ENCODE data around the gene MAML2.

The MAML2 gene

GRCh38 chr11:96127596-96127959, 215.4 kb downstream of the MAML2 start:
- no peak overlapping the region for H3K4me3 ChIP-seq (ENCODE audit: severe bottlenecking)
- no peaks in the 10 kb centered on the region for H3K27me3 ChIP-seq (ENCODE audit: insufficient read depth, poor library complexity, severe bottlenecking)
- DNase-seq (ENCODE audit: low spot score): no peak
- H3K4me1 ChIP-seq (ENCODE audit: insufficient read depth, poor library complexity, severe bottlenecking): peaks cover 4% of the 10 kb centered on the region
- TF ChIP-seq, protein P1, sequence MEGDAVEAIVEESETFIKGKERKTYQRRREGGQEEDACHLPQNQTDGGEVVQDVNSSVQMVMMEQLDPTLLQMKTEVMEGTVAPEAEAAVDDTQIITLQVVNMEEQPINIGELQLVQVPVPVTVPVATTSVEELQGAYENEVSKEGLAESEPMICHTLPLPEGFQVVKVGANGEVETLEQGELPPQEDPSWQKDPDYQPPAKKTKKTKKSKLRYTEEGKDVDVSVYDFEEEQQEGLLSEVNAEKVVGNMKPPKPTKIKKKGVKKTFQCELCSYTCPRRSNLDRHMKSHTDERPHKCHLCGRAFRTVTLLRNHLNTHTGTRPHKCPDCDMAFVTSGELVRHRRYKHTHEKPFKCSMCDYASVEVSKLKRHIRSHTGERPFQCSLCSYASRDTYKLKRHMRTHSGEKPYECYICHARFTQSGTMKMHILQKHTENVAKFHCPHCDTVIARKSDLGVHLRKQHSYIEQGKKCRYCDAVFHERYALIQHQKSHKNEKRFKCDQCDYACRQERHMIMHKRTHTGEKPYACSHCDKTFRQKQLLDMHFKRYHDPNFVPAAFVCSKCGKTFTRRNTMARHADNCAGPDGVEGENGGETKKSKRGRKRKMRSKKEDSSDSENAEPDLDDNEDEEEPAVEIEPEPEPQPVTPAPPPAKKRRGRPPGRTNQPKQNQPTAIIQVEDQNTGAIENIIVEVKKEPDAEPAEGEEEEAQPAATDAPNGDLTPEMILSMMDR (IDR thresholded peaks at IDR 0.05; ENCODE audit: poor library complexity, severe bottlenecking): no peak
- no peak overlapping the region for H3K27ac ChIP-seq (ENCODE audit: poor library complexity, severe bottlenecking)
- H3K9me3 ChIP-seq (ENCODE audit: severe bottlenecking): no peaks in the 10 kb centered on the region
- H3K36me3 ChIP-seq (ENCODE audit: low read depth): no peaks in the 10 kb centered on the region
- ATAC-seq (ENCODE audit: low read depth): no peak

GRCh38 chr11:96126917-96127595, 215.9 kb downstream of the MAML2 start:
- DNase-seq (ENCODE audit: low spot score) (no peak), ATAC-seq (ENCODE audit: low read depth) (no peak)
- Histone ChIP-seq H3K9me3 (ENCODE audit: severe bottlenecking) (no peaks in the 10 kb centered on the region), H3K4me3 (ENCODE audit: severe bottlenecking) (no peak overlapping the region), H3K27me3 (ENCODE audit: insufficient read depth, poor library complexity, severe bottlenecking) (no peaks in the 10 kb centered on the region), H3K27ac (ENCODE audit: poor library complexity, severe bottlenecking) (no peak overlapping the region), H3K36me3 (ENCODE audit: low read depth) (no peaks in the 10 kb centered on the region), H3K4me1 (ENCODE audit: insufficient read depth, poor library complexity, severe bottlenecking) (peaks cover 8% of the 10 kb centered on the region)
- TF ChIP-seq, protein P1 (IDR thresholded peaks at IDR 0.05; ENCODE audit: poor library complexity, severe bottlenecking): no peak

DNA sequence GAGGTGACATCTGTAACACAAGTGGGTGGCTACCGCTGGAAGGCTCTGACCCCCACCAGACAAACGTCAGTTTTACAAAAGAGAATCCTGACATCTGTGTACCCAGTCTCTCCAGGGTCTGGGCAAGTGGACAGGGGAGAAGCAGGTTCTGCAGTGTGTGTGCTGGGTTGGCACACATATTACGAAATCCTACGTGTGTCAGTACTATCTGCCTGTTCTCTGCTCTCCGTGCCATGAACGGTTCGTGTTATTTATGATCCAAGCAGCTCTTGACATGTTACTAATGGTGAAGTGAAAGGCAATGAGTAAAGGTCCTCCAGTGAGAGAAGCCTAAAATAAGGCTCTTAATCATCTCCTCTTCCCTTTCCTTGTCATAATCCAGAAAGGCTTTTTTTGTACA, 217.6 kb downstream of the MAML2 start:
- H3K4me1 ChIP-seq (ENCODE audit: insufficient read depth, poor library complexity, severe bottlenecking): peaks cover 10% of the 10 kb centered on the region
- H3K4me3 ChIP-seq (ENCODE audit: severe bottlenecking): no peak overlapping the region
- ATAC-seq (ENCODE audit: low read depth) (no peak), DNase-seq (ENCODE audit: low spot score) (no peak)
- H3K27me3 ChIP-seq (ENCODE audit: insufficient read depth, poor library complexity, severe bottlenecking): no peaks in the 10 kb centered on the region
- TF ChIP-seq, protein P1 (IDR thresholded peaks at IDR 0.05; ENCODE audit: poor library complexity, severe bottlenecking): no peak
- no peaks in the 10 kb centered on the region for H3K9me3 ChIP-seq (ENCODE audit: severe bottlenecking)
- no peak overlapping the region for H3K27ac ChIP-seq (ENCODE audit: poor library complexity, severe bottlenecking)
- H3K36me3 ChIP-seq (ENCODE audit: low read depth): no peaks in the 10 kb centered on the region

- no peak overlapping the region for H3K4me3 ChIP-seq (ENCODE audit: severe bottlenecking)
- peaks cover 10% of the 10 kb centered on the region for H3K4me1 ChIP-seq (ENCODE audit: insufficient read depth, poor library complexity, severe bottlenecking)
- ATAC-seq (ENCODE audit: low read depth): no peak
- DNase-seq (ENCODE audit: low spot score): no peak
- H3K27me3 ChIP-seq (ENCODE audit: insufficient read depth, poor library complexity, severe bottlenecking): no peaks in the 10 kb centered on the region
- H3K9me3 ChIP-seq (ENCODE audit: severe bottlenecking): no peaks in the 10 kb centered on the region
- TF ChIP-seq, protein P1 (IDR thresholded peaks at IDR 0.05; ENCODE audit: poor library complexity, severe bottlenecking): no peak
- H3K36me3 ChIP-seq (ENCODE audit: low read depth): no peaks in the 10 kb centered on the region
- H3K27ac ChIP-seq (ENCODE audit: poor library complexity, severe bottlenecking): no peak overlapping the region
Observed at GRCh38 chr11:96124155-96124554, 218.8 kb downstream of the MAML2 start.

GRCh38 chr11:96123301-96123700, 219.7 kb downstream of the MAML2 start:
- H3K4me3 ChIP-seq (ENCODE audit: severe bottlenecking): no peak overlapping the region
- ATAC-seq (ENCODE audit: low read depth) (no peak), DNase-seq (ENCODE audit: low spot score) (no peak)
- H3K4me1 ChIP-seq (ENCODE audit: insufficient read depth, poor library complexity, severe bottlenecking): peaks cover 10% of the 10 kb centered on the region
- peak overlapping the region; percentile 63 for H3K27ac ChIP-seq (ENCODE audit: poor library complexity, severe bottlenecking)
- no peaks in the 10 kb centered on the region for H3K9me3 ChIP-seq (ENCODE audit: severe bottlenecking)
- H3K27me3 ChIP-seq (ENCODE audit: insufficient read depth, poor library complexity, severe bottlenecking): no peaks in the 10 kb centered on the region
- no peaks in the 10 kb centered on the region for H3K36me3 ChIP-seq (ENCODE audit: low read depth)
- TF ChIP-seq, protein P1 (IDR thresholded peaks at IDR 0.05; ENCODE audit: poor library complexity, severe bottlenecking): no peak

Measured in RWPE2 (cell line).